GM19468 (cell line): ENCODE results near the gene MYOZ3.

ENCODE experiments used
- ATAC-seq: cut with Tn5 transposase; IDR thresholded peaks from one replicate; pipeline ENCODE4 v1.9.1; 2021; ENCODE audit warnings: mild to moderate bottlenecking, moderate library complexity, moderate number of reproducible peaks; ENCODE audit not compliant: unreplicated experiment; ENCODE audit errors: extremely low read depth

Gene MYOZ3

GRCh38 chr5:150655221-150655620 is 5.8 kb upstream of the MYOZ3 start:
- ATAC-seq: no peak

- ATAC-seq: peak; percentile 90
These were observed 4.6 kb upstream of the MYOZ3 start for GRCh38 chr5:150656191-150657132.

- ATAC-seq: no peak
These were observed 2.9 kb upstream of the MYOZ3 start for GRCh38 chr5:150658121-150658520.

- ATAC-seq: no peak
These were observed 2.3 kb upstream of the MYOZ3 start for GRCh38 chr5:150658699-150659265.

- no peak for ATAC-seq
These were observed 1.5 kb upstream of the MYOZ3 start for GRCh38 chr5:150659360-150660107.

- no peak for ATAC-seq
These were observed 781 bp upstream of the MYOZ3 start for GRCh38 chr5:150660108-150660831.

GRCh38 chr5:150661821-150662596 is 958 bp downstream of the MYOZ3 start:
- ATAC-seq: no peak

- ATAC-seq: no peak
These were observed 1.9 kb downstream of the MYOZ3 start for GRCh38 chr5:150662731-150663516.

GRCh38 chr5:150663936-150664335 is 2.9 kb downstream of the MYOZ3 start:
- ATAC-seq: no peak

- ATAC-seq: no peak
These were observed 4.0 kb downstream of the MYOZ3 start for GRCh38 chr5:150665044-150665443.

GRCh38 chr5:150670275-150670947 is 9.4 kb downstream of the MYOZ3 start:
- no peak for ATAC-seq

- no peak for ATAC-seq
These were observed 9.9 kb downstream of the MYOZ3 start for GRCh38 chr5:150670948-150671310.

- ATAC-seq: no peak
These were observed 10.6 kb downstream of the MYOZ3 start for GRCh38 chr5:150671509-150672236.

- no peak for ATAC-seq
These were observed 11.3 kb downstream of the MYOZ3 start for GRCh38 chr5:150672237-150672883.

GRCh38 chr5:150672884-150673275 is 11.8 kb downstream of the MYOZ3 start:
- ATAC-seq: no peak

- no peak for ATAC-seq
These were observed 13.3 kb downstream of the MYOZ3 start for GRCh38 chr5:150674341-150674821.

- ATAC-seq: no peak
These were observed 14.0 kb downstream of the MYOZ3 start for GRCh38 chr5:150675069-150675468.
